HEK293 (cell line): Measurements from ENCODE around the gene LOXL1.

Experiments used
- CTCF ChIA-PET: fragments of 350-600 bp; formaldehyde crosslinking; extraction: SDS; loops from one replicate; lab custom pipeline; 2021; ENCODE audit warnings: antibody characterized with exemption; lab: Yijun Ruan, JAX
- POLR2A ChIA-PET: fragments of 300-600 bp; formaldehyde crosslinking; extraction: SDS; loops from one replicate; lab custom pipeline; 2020; ENCODE audit warnings: antibody characterized with exemption, inconsistent platforms; lab: Yijun Ruan, JAX
- H3K27ac ChIP-seq: fragments of 200-500 bp; sonication (Bioruptor generic); 2 replicates; pipeline ENCODE4 v1.5.1; 2014; ENCODE audit warnings: low read depth, low read length, control low read depth, inconsistent platforms; ENCODE audit errors: extremely low read depth
- H3K36me3 ChIP-seq, 2 experiments: fragments of 200-500 bp in 1 of 2; sonication (Bioruptor generic) in 1 of 2; 1 replicate in 1 of 2; 2 replicates in 1 of 2; pipeline ENCODE4 v1.5.1; 2014 to 2017; ENCODE audit warnings: inconsistent platforms in 2 of 2, low read length in 2 of 2; ENCODE audit not compliant: control insufficient read depth in 2 of 2, insufficient read depth in 1 of 2
- H3K4me1 ChIP-seq: fragments of 200-500 bp; sonication (Bioruptor generic); 2 replicates; pipeline ENCODE4 v1.5.1; 2014; ENCODE audit warnings: mild to moderate bottlenecking, low read length, inconsistent platforms; ENCODE audit not compliant: control insufficient read depth, insufficient read depth
- H3K4me3 ChIP-seq: 2 replicates; pipeline ENCODE4 v1.5.1; 2011; ENCODE audit warnings: low read depth, mild to moderate bottlenecking, control low read depth, low read length, moderate library complexity
- H3K9me3 ChIP-seq: fragments of 200-500 bp; sonication (Bioruptor generic); 2 replicates; pipeline ENCODE4 v1.5.1; 2014; ENCODE audit warnings: low read depth, low read length, inconsistent platforms; ENCODE audit not compliant: control insufficient read depth, insufficient read depth
- GLIS1 ChIP-seq: fragments of 450-650 bp; formaldehyde crosslinking; IDR thresholded peaks from 2 replicates; pipeline ENCODE4 v1.5.1; 2016; ENCODE audit warnings: missing biosample characterization, missing genetic modification characterization
- GLIS2 ChIP-seq: fragments of 450-650 bp; formaldehyde crosslinking; IDR thresholded peaks from 2 replicates; pipeline ENCODE4 v1.5.1; 2016; ENCODE audit warnings: missing biosample characterization, missing genetic modification characterization
- RBAK ChIP-seq: fragments of 450-650 bp; formaldehyde crosslinking; IDR thresholded peaks from 2 replicates; pipeline ENCODE4 v1.5.1; 2016; ENCODE audit warnings: missing biosample characterization, missing genetic modification characterization
- SP3 ChIP-seq: fragments of 450-650 bp; formaldehyde crosslinking; IDR thresholded peaks from 2 replicates; pipeline ENCODE4 v1.5.1; 2016; ENCODE audit warnings: missing biosample characterization, missing genetic modification characterization
- SP7 ChIP-seq: fragments of 450-650 bp; formaldehyde crosslinking; IDR thresholded peaks from 2 replicates; pipeline ENCODE4 v1.5.1; 2016; ENCODE audit warnings: missing biosample characterization, missing genetic modification characterization
- ZBTB1 ChIP-seq: fragments of 450-650 bp; formaldehyde crosslinking; IDR thresholded peaks from 2 replicates; pipeline ENCODE4 v1.5.1; 2016; ENCODE audit warnings: missing biosample characterization, missing genetic modification characterization
- ZBTB26 ChIP-seq: fragments of 450-650 bp; formaldehyde crosslinking; optimal IDR thresholded peaks from 2 replicates; pipeline ENCODE3; 2016; ENCODE audit warnings: missing biosample characterization, mild to moderate bottlenecking, missing genetic modification characterization
- ZBTB48 ChIP-seq: fragments of 450-650 bp; formaldehyde crosslinking; IDR thresholded peaks from 2 replicates; pipeline ENCODE4 v1.5.1; 2016; ENCODE audit warnings: missing biosample characterization, missing genetic modification characterization
- ZIC2 ChIP-seq: fragments of 450-650 bp; formaldehyde crosslinking; IDR thresholded peaks from 2 replicates; pipeline ENCODE4 v1.5.1; 2016; ENCODE audit warnings: missing biosample characterization, missing genetic modification characterization
- ZNF10 ChIP-seq: fragments of 450-650 bp; formaldehyde crosslinking; IDR thresholded peaks from 2 replicates; pipeline ENCODE4 v1.5.1; 2017; ENCODE audit warnings: missing biosample characterization, missing genetic modification characterization
- ZNF169 ChIP-seq: fragments of 450-650 bp; formaldehyde crosslinking; IDR thresholded peaks from 2 replicates; pipeline ENCODE4 v1.5.1; 2016; ENCODE audit warnings: missing biosample characterization, missing genetic modification characterization
- ZNF23 ChIP-seq: fragments of 450-650 bp; formaldehyde crosslinking; IDR thresholded peaks from 2 replicates; pipeline ENCODE4 v1.5.1; 2016; ENCODE audit warnings: missing biosample characterization, missing genetic modification characterization, borderline replicate concordance
- ZNF24 ChIP-seq: fragments of 450-650 bp; formaldehyde crosslinking; IDR thresholded peaks from 2 replicates; pipeline ENCODE4 v1.5.1; 2016; ENCODE audit warnings: missing biosample characterization, missing genetic modification characterization
- ZNF26 ChIP-seq: fragments of 450-650 bp; formaldehyde crosslinking; IDR thresholded peaks from 2 replicates; pipeline ENCODE4 v1.5.1; 2016; ENCODE audit warnings: missing biosample characterization, missing genetic modification characterization
- ZNF416 ChIP-seq: fragments of 450-650 bp; formaldehyde crosslinking; IDR thresholded peaks from 2 replicates; pipeline ENCODE4 v1.5.1; 2016; ENCODE audit warnings: missing biosample characterization, missing genetic modification characterization
- ZNF510 ChIP-seq: fragments of 450-650 bp; formaldehyde crosslinking; IDR thresholded peaks from 2 replicates; pipeline ENCODE4 v1.5.1; 2018; ENCODE audit warnings: mild to moderate bottlenecking, missing genetic modification characterization, missing biosample characterization; ENCODE audit not compliant: insufficient replicate concordance
- ZNF521 ChIP-seq: fragments of 450-650 bp; formaldehyde crosslinking; IDR thresholded peaks from 2 replicates; pipeline ENCODE4 v1.5.1; 2017; ENCODE audit warnings: missing biosample characterization, mild to moderate bottlenecking, missing genetic modification characterization
- ZNF555 ChIP-seq: fragments of 450-650 bp; formaldehyde crosslinking; conservative IDR thresholded peaks from 2 replicates; pipeline ENCODE4 v1.5.1; 2017; ENCODE audit warnings: missing biosample characterization, mild to moderate bottlenecking, missing genetic modification characterization, inconsistent platforms
- ZNF585B ChIP-seq: fragments of 450-650 bp; formaldehyde crosslinking; IDR thresholded peaks from 2 replicates; pipeline ENCODE4 v1.5.1; 2016; ENCODE audit warnings: missing biosample characterization, missing genetic modification characterization
- ZNF629 ChIP-seq: fragments of 450-650 bp; formaldehyde crosslinking; IDR thresholded peaks from 2 replicates; pipeline ENCODE4 v1.5.1; 2017; ENCODE audit warnings: missing biosample characterization, missing genetic modification characterization
- ZSCAN30 ChIP-seq: fragments of 450-650 bp; IDR thresholded peaks from 2 replicates; pipeline ENCODE4 v1.5.1; 2018; ENCODE audit warnings: missing biosample characterization, mild to moderate bottlenecking, missing genetic modification characterization, moderate library complexity

The LOXL1 gene

GRCh38 chr15:73900095-73900712 lies 26.1 kb upstream of the LOXL1 start:
- no peaks in the 10 kb centered on the region for H3K9me3 ChIP-seq
- POLR2A ChIA-PET: no interaction called here
- H3K4me3 ChIP-seq: no peak overlapping the region
- H3K27ac ChIP-seq: no peak overlapping the region
- TF ChIP-seq ZNF10: no peak
- TF ChIP-seq ZNF416 (tag by site-specific recombination): no peak
- TF ChIP-seq ZIC2 (tag by site-specific recombination): peak; percentile 75
- TF ChIP-seq, all 188 proteins: peak for 1
- Histone ChIP-seq H3K4me1 (no peaks in the 10 kb centered on the region), H3K36me3 (no peaks in the 10 kb centered on the region)
- CTCF ChIA-PET: interaction anchor here (0.7 to 4.8 kb wide), 5 partner anchors 10 to 625 kb away, joined by 3 to 88 read pairs (median 4); no protein-coding TSS in a partner anchor

GRCh38 chr15:73901126-73901810 lies 25.0 kb upstream of the LOXL1 start:
- ChIA-PET POLR2A (no interaction called here), CTCF (interaction anchor here (0.6 to 4.8 kb wide), 7 partner anchors 9 to 201 kb away, joined by 3 to 88 read pairs (median 4); no protein-coding TSS in a partner anchor)
- Histone ChIP-seq H3K27ac (no peak overlapping the region), H3K36me3 (no peaks in the 10 kb centered on the region), H3K4me1 (no peaks in the 10 kb centered on the region), H3K9me3 (no peaks in the 10 kb centered on the region), H3K4me3 (no peak overlapping the region)
- TF ChIP-seq ZBTB1 (no peak), GLIS2 (no peak), ZNF169 (no peak), ZNF555 (tag by site-specific recombination) (no peak), ZNF23 (tag by site-specific recombination) (no peak), ZNF26 (tag by site-specific recombination) (no peak), ZNF521 (tag by site-specific recombination) (no peak), ZNF24 (no peak), ZBTB26 (no peak), ZSCAN30 (tag by site-specific recombination) (no peak), ZNF585B (tag by site-specific recombination) (no peak), RBAK (no peak), ZNF629 (tag by site-specific recombination) (no peak)

GRCh38 chr15:73902121-73903020 lies 23.9 kb upstream of the LOXL1 start:
- CTCF ChIA-PET: interaction anchor here (0.7 to 1.7 kb wide), 2 partner anchors 62 to 69 kb away, joined by 3 to 4 read pairs; no protein-coding TSS in a partner anchor

More at GRCh38 chr15:73902121-73903020, 23.9 kb upstream of the LOXL1 start:
- peak; percentile 40 for TF ChIP-seq ZIC2 (tag by site-specific recombination)
- no peak for TF ChIP-seq ZBTB48 (tag by site-specific recombination)
- no peak for TF ChIP-seq ZNF510 (tag by site-specific recombination)
- no peak for TF ChIP-seq SP7
- peak; percentile 98 for TF ChIP-seq GLIS1 (tag by site-specific recombination)
- no peak for TF ChIP-seq SP3 (tag by site-specific recombination)
- no peaks in the 10 kb centered on the region for H3K4me1 ChIP-seq
- no peaks in the 10 kb centered on the region for H3K36me3 ChIP-seq
- no peak overlapping the region for H3K27ac ChIP-seq
- H3K4me3 ChIP-seq: no peak overlapping the region
- POLR2A ChIA-PET: interaction anchor here (0.6 kb wide), 1 partner anchor 12 kb away, joined by 3 read pairs; no protein-coding TSS in a partner anchor
- no peaks in the 10 kb centered on the region for H3K9me3 ChIP-seq
